ENCODE results near the gene ZNF45. TPM values are rescaled to one million over a fixed set of nuclear protein-coding genes. Genes with fewer than 3 reads are reported as not detected.

The ZNF45 gene
- total and polyA plus RNA-seq, 2 of the 4 experiments (the other 2 are of a cell fraction) = 7.6 to 18.1 TPM

GRCh38 chr19:43895727-43896308 lies 39.3 kb downstream of the ZNF45 start:
- no peak overlapping the region for H3K4ac ChIP-seq (ENCODE audit: low read depth, low read length)
- H3K18ac ChIP-seq (ENCODE audit: low read depth, low read length) = no peak overlapping the region
- no peak overlapping the region for H3K4me3 ChIP-seq (ENCODE audit: insufficient read depth, low read depth, low read length)
- WGBS, 2 experiments (ENCODE audit: extremely low coverage in 2 of 2, insufficient read length in 1 of 2) = no CpG with 5 or more reads among the region's 2 CpGs
- H3K14ac ChIP-seq (replicated peaks; ENCODE audit: low read depth, low read length) = no peak overlapping the region
- H3K56ac ChIP-seq (ENCODE audit: extremely low read depth, insufficient read depth, low read length) = no peak overlapping the region
- no peak overlapping the region for H3K23ac ChIP-seq (ENCODE audit: low read depth, low read length)
- no peak overlapping the region for H3K27ac ChIP-seq (ENCODE audit: insufficient read depth, low read length)
- H3K36me3 ChIP-seq (ENCODE audit: control insufficient read depth, insufficient read depth, low read length) = peaks cover 4% of the 10 kb centered on the region
- no peaks in the 10 kb centered on the region for H3K27me3 ChIP-seq (ENCODE audit: control insufficient read depth, insufficient read depth, low read length)
- H2BK15ac ChIP-seq (ENCODE audit: low read depth, low read length) = no peak overlapping the region
- no peak overlapping the region for H3K9ac ChIP-seq (ENCODE audit: low read depth, low read length)
- CTCF ChIA-PET = no interaction called here
- POLR2A ChIA-PET (ENCODE audit: unreplicated experiment) = no interaction called here
- H2BK5ac ChIP-seq (ENCODE audit: low read depth, low read length, poor library complexity, severe bottlenecking) = no peak overlapping the region
- TF ChIP-seq CEBPB (IDR thresholded peaks at IDR 0.05; ENCODE audit: low read depth, low read length) (0 out of 2 replicates have a peak, but pooled peaks have one; percentile 11), RCOR1 (IDR thresholded peaks at IDR 0.05; ENCODE audit: insufficient replicate concordance, low read length) (no peak)
- H2BK120ac ChIP-seq (ENCODE audit: low read depth, low read length) = no peak overlapping the region
- dilution Hi-C loops (cut with HindIII; ENCODE audit: low sequenced_read_pairs, unreplicated experiment) = no loop called here
- intact Hi-C loops (cut with micrococcal nuclease) = no loop called here
- peaks cover 5% of the 10 kb centered on the region; the same call in 1 of the 2 replicates for H3K9me3 ChIP-seq (ENCODE audit: control insufficient read depth, insufficient read depth, low read length)
- H2AK9ac ChIP-seq (replicated peaks; ENCODE audit: low read depth, low read length, poor library complexity) = no peak overlapping the region
- H4K91ac ChIP-seq (ENCODE audit: insufficient read depth, low read depth, low read length) = no peak overlapping the region
- H3K4me2 ChIP-seq (ENCODE audit: low read depth, low read length) = no peak overlapping the region
- H2AFZ ChIP-seq (replicated peaks; ENCODE audit: low read length, poor library complexity) = no peak overlapping the region
- ATAC-seq (ENCODE audit: low read depth) = no peak
- no peak overlapping the region for H2AK5ac ChIP-seq (ENCODE audit: low read depth, low read length)
- H4K8ac ChIP-seq (ENCODE audit: low read depth in 2 of 2, low read length in 2 of 2) = no peak overlapping the region
- H4K20me1 ChIP-seq (ENCODE audit: insufficient read depth, low read length) = no peaks in the 10 kb centered on the region
- no peaks in the 10 kb centered on the region for H3K9me1 ChIP-seq (ENCODE audit: insufficient read depth, low read length)
- DNase-seq = no peak
- peaks cover 1 to 2% of the 10 kb centered on the region in 2 experiments; a peak in 3 of 4 replicates for H3K79me1 ChIP-seq (ENCODE audit: low read depth in 1 of 2, low read length in 2 of 2)
- no peak overlapping the region for H4K5ac ChIP-seq (ENCODE audit: low read depth, low read length)
- in situ Hi-C loops (cut with MboI; ENCODE audit: low sequenced_read_pairs) = no loop called here
- no TSS peak for BruUV-seq (replicated peaks)
- no peak overlapping the region for H2BK20ac ChIP-seq (ENCODE audit: low read depth, low read length)
- no peaks in the 10 kb centered on the region for H3K4me1 ChIP-seq (ENCODE audit: control insufficient read depth, insufficient read depth, low read length)
